Measurements from ENCODE around the gene MAMSTR. TPM values are rescaled to one million over a fixed set of nuclear protein-coding genes. Genes with fewer than 3 reads are reported as not detected.

The MAMSTR gene
- total RNA-seq, 4 donors from 2014 or later: 0.36 to 3.0 (median 1.0) TPM

GRCh38 chr19:48668761-48669160, 50.8 kb downstream of the MAMSTR start:
- no peak for TF ChIP-seq CTCF (IDR thresholded peaks at IDR 0.05)
- DNase-seq (ENCODE audit: low spot score): no peak
- ATAC-seq (ENCODE audit: low FRiP score): no peak

DNA sequence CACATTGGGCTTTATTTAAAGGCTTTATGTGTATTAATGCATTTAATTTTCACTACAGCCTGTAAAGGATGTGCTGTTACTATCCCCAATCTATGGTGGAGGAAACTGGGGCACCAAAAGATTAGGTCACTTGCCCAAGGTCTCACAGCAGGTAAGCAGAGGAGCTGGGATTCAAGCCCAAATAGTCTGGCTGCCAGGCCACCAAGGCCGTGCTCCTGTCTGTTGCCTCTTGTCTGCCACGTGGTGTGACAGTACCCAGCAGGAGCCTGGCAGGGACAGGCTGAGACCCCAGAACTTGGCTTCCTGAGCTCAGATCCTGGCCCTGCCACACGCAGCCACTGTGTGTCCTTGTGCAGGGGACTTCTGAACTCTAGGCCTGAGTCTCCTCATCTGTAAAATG, 51.2 kb downstream of the MAMSTR start:
- ATAC-seq (ENCODE audit: low FRiP score): no peak
- no peak for TF ChIP-seq CTCF (IDR thresholded peaks at IDR 0.05)
- no peak for DNase-seq (ENCODE audit: low spot score)

DNA sequence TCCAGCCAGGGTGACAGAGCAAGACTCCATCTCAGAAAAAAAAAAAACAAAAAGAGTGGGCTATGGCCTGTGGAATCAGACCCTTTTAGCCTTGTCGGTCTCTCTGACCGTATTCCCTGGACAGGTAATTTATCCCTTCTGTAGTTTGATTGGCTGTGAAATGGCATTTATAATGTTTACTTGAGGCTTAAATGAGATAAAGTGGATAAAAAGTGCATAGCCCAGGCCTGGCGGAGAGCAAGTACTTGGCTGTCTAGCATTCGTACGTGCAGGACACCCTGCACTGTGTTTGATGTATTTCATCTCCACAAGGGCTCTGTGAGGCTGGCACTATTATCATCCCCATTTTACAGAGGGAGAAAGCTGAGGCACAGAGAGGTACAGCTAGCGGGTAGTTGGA, 53.7 kb downstream of the MAMSTR start:
- no peak for ATAC-seq (ENCODE audit: low FRiP score)
- TF ChIP-seq CTCF (IDR thresholded peaks at IDR 0.05): no peak

GRCh38 chr19:48664476-48664875, 55.0 kb downstream of the MAMSTR start:
- no peak for TF ChIP-seq CTCF (IDR thresholded peaks at IDR 0.05)
- no peak for ATAC-seq (ENCODE audit: low FRiP score)
- DNase-seq (ENCODE audit: low spot score): no peak

More for the DNA sequence above, 53.7 kb downstream of the MAMSTR start:
- no peak for DNase-seq (ENCODE audit: low spot score)

GRCh38 chr19:48663667-48664066, 55.9 kb downstream of the MAMSTR start:
- no peak for DNase-seq (ENCODE audit: low spot score)
- no peak for TF ChIP-seq CTCF (IDR thresholded peaks at IDR 0.05)
- ATAC-seq (ENCODE audit: low FRiP score): no peak

Other genes starting within 250 kb of the MAMSTR start
- under 1 TPM; 0.12 to 0.47 (median 0.39) TPM for gene LMTK3, start 207.9 kb downstream of the MAMSTR start, total RNA-seq
- not detected for gene SULT2B1, start 167.6 kb downstream of the MAMSTR start, total RNA-seq
- gene SPACA4, start 113.0 kb downstream of the MAMSTR start, total RNA-seq: not detected
- 1 to 10 TPM in 1 of 4 donors, under 1 TPM in 1, not detected in 2; 0.47 to 1.3 TPM for gene FAM83E, start 104.6 kb downstream of the MAMSTR start, total RNA-seq
- gene RPL18, start 100.5 kb downstream of the MAMSTR start, total RNA-seq: 1,000 to 10,000 TPM; 1,539 to 2,303 (median 1,904) TPM
- 10 to 100 TPM in 2 of 4 donors, 1 to 10 TPM in 2; 6.0 to 16.2 (median 9.5) TPM for gene SPHK2, start 100.2 kb downstream of the MAMSTR start, total RNA-seq
- 10 to 100 TPM in 1 of 4 donors, 1 to 10 TPM in 3; 2.6 to 12.6 (median 5.2) TPM for gene DBP, start 82.3 kb downstream of the MAMSTR start, total RNA-seq
- gene CA11, start 73.5 kb downstream of the MAMSTR start, total RNA-seq: 10 to 100 TPM in 1 of 4 donors, 1 to 10 TPM in 3; 1.9 to 12.7 (median 5.7) TPM
- under 1 TPM in 1 of 4 donors, not detected in 3; 0.47 TPM for gene NTN5, start 46.7 kb downstream of the MAMSTR start, total RNA-seq
- gene FUT2, start 23.8 kb downstream of the MAMSTR start, total RNA-seq: under 1 TPM in 2 of 4 donors, not detected in 2; 0.24 to 0.28 TPM
- 10 to 100 TPM; 11.3 to 60.8 (median 32.4) TPM for gene RASIP1, start 20.9 kb upstream of the MAMSTR start, total RNA-seq
- 1 to 10 TPM in 3 of 4 donors, not detected in 1; 1.3 to 2.5 (median 1.3) TPM for gene IZUMO1, start 27.2 kb upstream of the MAMSTR start, total RNA-seq
- 1 to 10 TPM; 2.2 to 7.1 (median 5.3) TPM for gene FUT1, start 32.9 kb upstream of the MAMSTR start, total RNA-seq
- gene FGF21, start 35.8 kb upstream of the MAMSTR start, total RNA-seq: not detected
- 10 to 100 TPM; 20.5 to 65.3 (median 37.2) TPM for gene BCAT2, start 91.3 kb upstream of the MAMSTR start, total RNA-seq
- gene HSD17B14, start 116.8 kb upstream of the MAMSTR start, total RNA-seq: 10 to 100 TPM; 11.0 to 19.3 (median 13.0) TPM
- 10 to 100 TPM in 3 of 4 donors, 1 to 10 TPM in 1; 7.3 to 18.7 (median 14.9) TPM for gene PLEKHA4, start 148.9 kb upstream of the MAMSTR start, total RNA-seq
- 100 to 1,000 TPM; 105 to 282 (median 176) TPM for gene PPP1R15A, start 152.7 kb upstream of the MAMSTR start, total RNA-seq
- not detected for gene TULP2, start 179.0 kb upstream of the MAMSTR start, total RNA-seq
- 100 to 1,000 TPM; 197 to 280 (median 253) TPM for gene NUCB1, start 180.6 kb upstream of the MAMSTR start, total RNA-seq
- not detected for gene DHDH, start 214.0 kb upstream of the MAMSTR start, total RNA-seq
- gene BAX, start 235.2 kb upstream of the MAMSTR start, total RNA-seq: 10 to 100 TPM; 26.4 to 64.2 (median 37.3) TPM
- 1,000 to 10,000 TPM; 6,104 to 9,580 (median 8,850) TPM for gene FTL, start 245.6 kb upstream of the MAMSTR start, total RNA-seq